Measurements from ENCODE around the gene ZNF418.
"Not testable (repeated sequence)": the region's sequence is repeated elsewhere in the genome, so short reads cannot be mapped to it uniquely, and the experiment has no call there.

Gene ZNF418

GRCh38 chr19:57888560-57889231 lies 46.5 kb downstream of the ZNF418 start, which contains the start of gene ZNF814:
TSS of gene ZNF814 (minus strand) at chr19:57889037. CDS start at chr19:57888802, 235 bp downstream.
- peak; percentile 83 to 87 for DNase-seq

GRCh38 chr19:57888107-57888559 lies 47.1 kb downstream of the ZNF418 start:
- no peak for DNase-seq

DNA sequence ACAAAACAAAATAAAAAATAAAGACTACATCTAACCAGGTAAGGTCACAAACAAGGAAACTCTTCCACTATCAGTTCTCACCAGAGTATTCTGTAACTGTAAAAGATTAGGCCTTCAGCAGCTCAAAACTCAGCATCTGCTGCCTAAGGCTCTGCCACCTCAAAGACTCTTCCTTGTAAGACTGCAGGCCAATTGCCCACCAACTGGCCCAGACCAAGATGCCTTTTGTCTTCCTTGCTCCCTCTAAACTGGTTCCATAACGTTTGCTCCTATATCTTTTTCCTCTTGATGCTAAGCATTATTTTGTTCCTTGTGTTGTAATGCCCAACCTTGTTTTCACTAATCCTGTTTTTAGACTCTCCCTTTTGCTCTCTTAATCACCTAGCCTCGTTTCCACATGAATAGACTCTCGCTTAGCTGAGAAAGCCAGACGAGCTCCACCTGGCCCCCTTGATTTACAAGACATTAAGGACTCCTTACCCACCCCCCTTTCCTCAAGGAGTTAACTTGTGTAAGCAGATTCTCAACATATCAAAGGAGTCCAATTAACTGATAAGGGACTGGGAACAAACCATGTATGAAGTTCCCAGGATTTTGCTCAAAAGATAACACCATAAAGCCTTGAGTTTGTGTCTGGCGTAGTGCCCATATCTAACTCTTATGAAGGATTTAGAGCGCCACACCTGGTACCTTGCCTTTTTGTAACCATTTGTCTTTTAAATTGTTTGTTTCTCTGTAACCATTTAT lies 47.8 kb downstream of the ZNF418 start:
- no peak for DNase-seq

DNA sequence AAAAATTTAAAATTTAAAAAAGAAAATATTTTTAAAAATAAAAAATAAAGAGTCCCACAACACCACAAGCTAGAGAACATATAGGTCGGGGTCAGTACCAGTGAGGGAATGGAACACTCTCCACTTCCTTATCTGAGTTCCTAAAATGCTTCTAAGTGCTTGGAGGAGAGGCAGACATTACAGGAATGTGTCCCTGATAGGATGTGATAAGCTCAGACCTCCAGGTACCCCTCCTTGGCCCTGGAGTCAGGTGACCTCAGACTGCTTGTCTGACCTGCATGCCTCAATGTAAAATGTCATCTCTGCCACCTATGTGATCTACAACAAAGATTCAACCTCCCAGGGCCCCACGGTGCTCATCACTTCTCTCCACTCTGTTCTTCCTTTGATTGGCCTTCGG lies 49.2 kb downstream of the ZNF418 start:
- no peak for DNase-seq

GRCh38 chr19:57873883-57874799 lies 61.1 kb downstream of the ZNF418 start:
- not testable (repeated sequence) for DNase-seq

DNA sequence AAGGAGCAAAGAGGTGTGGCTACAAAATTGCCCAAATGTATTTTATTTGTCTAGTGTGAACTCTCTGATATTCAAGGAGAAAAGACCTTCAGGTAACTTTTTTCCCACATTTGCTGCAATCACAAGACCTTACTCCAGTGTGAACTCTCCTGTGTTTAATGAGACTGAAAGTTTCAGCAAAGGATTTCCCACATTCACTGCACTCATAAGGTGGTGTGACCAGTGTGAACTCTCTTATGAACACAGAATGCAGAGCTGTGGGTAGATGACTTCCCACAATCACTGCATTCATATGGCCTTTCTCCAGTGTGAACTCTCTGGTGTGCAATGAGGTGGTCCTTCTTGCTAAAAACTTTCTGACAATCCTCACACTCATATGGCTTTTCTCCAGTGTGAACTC lies 62.8 kb downstream of the ZNF418 start:
- DNase-seq, result no peak

Data from CD4-positive, alpha-beta T cell treated with Interleukin-1 beta for 1 hour (primary cell).